ENCODE results near the gene SLC4A2.

Gene SLC4A2

DNA sequence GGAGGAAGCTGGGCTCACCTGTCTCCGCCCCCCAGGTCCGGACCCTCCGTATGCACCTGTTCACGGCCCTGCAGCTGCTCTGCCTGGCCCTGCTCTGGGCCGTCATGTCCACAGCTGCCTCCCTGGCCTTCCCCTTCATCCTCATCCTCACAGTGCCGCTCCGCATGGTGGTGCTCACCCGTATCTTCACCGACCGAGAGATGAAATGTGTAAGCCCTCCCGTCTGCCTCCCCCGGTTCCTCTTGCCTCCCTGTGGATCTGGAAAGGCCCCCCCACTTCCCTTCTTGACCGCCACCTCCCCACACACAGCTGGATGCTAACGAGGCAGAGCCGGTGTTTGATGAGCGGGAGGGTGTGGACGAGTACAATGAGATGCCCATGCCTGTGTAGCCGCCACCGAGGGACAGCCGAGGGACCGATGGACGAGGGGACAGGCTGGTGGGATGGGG, 16.6 kb downstream of the SLC4A2 start:
- FAIRE-seq, result no peak
- DNase-seq (ENCODE audit: insufficient read length, low spot score), result no peak
- TF ChIP-seq SPI1 (IDR thresholded peaks at IDR 0.05; ENCODE audit: low read depth, low read length) (no peak), POLR2AphosphoS5 (IDR thresholded peaks at IDR 0.05; ENCODE audit: low read depth, low read length) (no peak), PAX5 (IDR thresholded peaks at IDR 0.05; ENCODE audit: insufficient read depth, low read length, severe bottlenecking) (no peak), POU2F2 (IDR thresholded peaks at IDR 0.05; ENCODE audit: low read depth, low read length) (no peak), POLR2A (IDR thresholded peaks at IDR 0.05; ENCODE audit: low read depth, low read length) (no peak), TAF1 (IDR thresholded peaks at IDR 0.05; ENCODE audit: low read depth, low read length) (no peak)

DNA sequence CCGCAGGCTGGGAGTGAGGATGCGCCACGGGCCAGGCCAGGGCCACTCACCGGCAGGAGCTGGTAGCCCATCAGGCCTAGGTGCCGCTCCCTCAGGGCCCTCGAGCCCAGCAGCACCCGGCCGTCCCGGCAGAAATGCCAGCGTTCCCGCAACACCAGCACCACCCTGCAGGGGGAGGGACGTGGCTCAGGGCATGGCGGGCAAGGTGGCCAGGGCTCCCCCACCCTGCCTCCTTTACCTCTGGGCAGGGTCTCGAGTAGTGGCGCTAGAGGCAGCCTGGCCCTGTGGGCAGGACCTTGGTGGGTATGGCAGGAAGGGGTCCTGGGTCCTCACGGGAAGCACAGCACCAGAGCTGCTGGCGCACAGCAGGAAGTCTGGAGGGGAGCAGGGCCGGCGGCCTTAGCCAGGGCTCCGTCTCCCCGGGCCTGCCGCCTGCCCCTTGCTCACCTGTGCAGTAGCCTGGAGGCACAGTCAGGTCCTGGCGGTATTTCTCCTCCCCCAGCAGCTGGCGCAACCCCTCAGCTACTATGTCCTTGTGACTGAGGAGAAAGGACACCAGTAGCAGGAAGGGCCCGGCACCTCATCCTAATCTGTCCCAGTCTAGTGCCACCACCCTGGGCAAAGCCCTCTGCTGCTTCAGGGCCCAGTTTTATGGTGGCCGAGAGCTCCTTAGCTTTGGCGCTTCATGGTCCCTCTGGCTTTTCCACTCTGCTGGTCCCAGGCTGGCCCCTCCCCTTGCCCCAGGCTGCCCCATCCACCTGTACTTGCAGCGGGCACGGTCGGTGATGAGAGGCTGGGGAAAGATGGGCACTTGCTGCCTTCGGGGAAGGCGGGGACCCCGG, 17.7 kb downstream of the SLC4A2 start:
- TF ChIP-seq SPI1 (IDR thresholded peaks at IDR 0.05; ENCODE audit: low read depth, low read length) (no peak), PAX5 (IDR thresholded peaks at IDR 0.05; ENCODE audit: insufficient read depth, low read length, severe bottlenecking) (no peak), POLR2AphosphoS5 (IDR thresholded peaks at IDR 0.05; ENCODE audit: low read depth, low read length) (0 out of 2 replicates have a peak, but pooled peaks have one; percentile 25), POU2F2 (IDR thresholded peaks at IDR 0.05; ENCODE audit: low read depth, low read length) (no peak)
- FAIRE-seq (no peak), DNase-seq (ENCODE audit: insufficient read length, low spot score) (no peak)

DNA sequence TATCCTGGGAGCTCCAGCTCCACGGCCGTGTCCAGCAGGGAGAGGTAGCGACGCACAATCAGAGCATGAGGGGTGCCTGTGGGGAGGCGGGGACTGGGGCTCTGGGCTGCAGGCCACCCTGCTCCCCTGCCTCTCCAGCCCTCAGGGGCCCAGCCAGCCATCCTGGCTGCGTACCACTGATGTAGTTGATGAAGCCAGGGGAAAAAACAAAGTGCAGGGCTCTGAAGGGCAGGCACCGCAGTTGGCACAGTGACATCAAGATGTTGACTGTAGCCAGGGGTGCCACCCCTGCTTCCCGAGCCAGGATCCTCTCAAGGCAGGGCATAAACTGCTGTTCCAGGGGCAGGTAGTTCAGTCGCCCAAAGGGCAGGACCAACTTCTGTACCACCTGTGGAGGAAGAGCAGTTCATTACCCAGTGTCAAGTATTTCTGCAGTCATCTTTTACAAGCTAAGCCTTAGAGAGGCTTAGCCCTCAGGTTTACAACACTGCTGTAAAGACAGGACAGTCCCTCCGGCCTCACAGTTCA, 18.4 kb downstream of the SLC4A2 start:
- TF ChIP-seq POLR2A (IDR thresholded peaks at IDR 0.05; ENCODE audit: low read depth, low read length) (no peak), TAF1 (IDR thresholded peaks at IDR 0.05; ENCODE audit: low read depth, low read length) (no peak), POU2F2 (IDR thresholded peaks at IDR 0.05; ENCODE audit: low read depth, low read length) (no peak), PAX5 (IDR thresholded peaks at IDR 0.05; ENCODE audit: insufficient read depth, low read length, severe bottlenecking) (no peak), SPI1 (IDR thresholded peaks at IDR 0.05; ENCODE audit: low read depth, low read length) (no peak)
- no peak for FAIRE-seq
- DNase-seq (ENCODE audit: insufficient read length, low spot score), result no peak

DNA sequence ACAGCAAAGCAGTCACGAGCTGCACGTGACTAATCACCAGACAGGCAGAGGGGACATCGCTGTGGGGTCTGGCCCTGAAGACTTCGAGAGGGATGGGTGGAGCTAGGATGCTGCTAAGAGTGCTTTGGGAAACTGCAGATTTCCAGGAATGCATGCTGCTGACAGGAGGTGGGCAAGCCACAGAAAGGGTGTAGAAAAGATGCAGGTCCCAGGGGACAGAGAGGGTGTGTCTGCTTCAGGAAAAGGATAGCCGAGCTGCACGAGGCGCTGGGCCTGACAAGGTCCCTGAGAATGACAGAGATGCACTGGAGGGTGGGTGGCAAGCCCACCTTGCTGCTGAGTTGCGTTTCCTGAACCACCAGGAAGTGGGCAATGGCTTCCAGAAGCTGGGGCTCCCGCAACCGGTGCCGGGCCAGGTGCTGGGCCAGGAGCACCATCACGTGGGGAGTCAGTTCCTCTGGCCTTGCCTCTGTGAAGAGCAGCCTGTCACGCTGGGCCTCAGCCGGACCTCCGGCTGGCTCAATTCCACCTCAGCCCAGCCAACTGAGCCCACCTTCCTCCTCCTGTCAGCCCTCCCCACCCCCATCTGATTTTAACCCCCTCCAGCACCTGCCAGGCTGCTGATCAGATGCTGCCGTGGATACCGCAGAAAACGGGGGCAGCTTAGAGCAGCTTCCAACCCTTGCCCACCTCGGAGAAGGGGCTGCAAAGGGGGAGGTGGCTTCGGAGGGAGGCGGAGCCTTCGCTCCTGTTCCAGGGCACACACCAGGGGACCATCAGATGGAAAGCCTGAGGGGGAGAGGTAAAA, 19.0 kb downstream of the SLC4A2 start:
- DNase-seq (ENCODE audit: insufficient read length, low spot score) (no peak), FAIRE-seq (no peak)
- TF ChIP-seq POLR2AphosphoS5 (IDR thresholded peaks at IDR 0.05; ENCODE audit: low read depth, low read length) (no peak), PAX5 (IDR thresholded peaks at IDR 0.05; ENCODE audit: insufficient read depth, low read length, severe bottlenecking) (no peak), POU2F2 (IDR thresholded peaks at IDR 0.05; ENCODE audit: low read depth, low read length) (no peak), TAF1 (IDR thresholded peaks at IDR 0.05; ENCODE audit: low read depth, low read length) (no peak), POLR2A (IDR thresholded peaks at IDR 0.05; ENCODE audit: low read depth, low read length) (no peak; the same call in 1 of the 2 replicates), SPI1 (IDR thresholded peaks at IDR 0.05; ENCODE audit: low read depth, low read length) (no peak)

DNA sequence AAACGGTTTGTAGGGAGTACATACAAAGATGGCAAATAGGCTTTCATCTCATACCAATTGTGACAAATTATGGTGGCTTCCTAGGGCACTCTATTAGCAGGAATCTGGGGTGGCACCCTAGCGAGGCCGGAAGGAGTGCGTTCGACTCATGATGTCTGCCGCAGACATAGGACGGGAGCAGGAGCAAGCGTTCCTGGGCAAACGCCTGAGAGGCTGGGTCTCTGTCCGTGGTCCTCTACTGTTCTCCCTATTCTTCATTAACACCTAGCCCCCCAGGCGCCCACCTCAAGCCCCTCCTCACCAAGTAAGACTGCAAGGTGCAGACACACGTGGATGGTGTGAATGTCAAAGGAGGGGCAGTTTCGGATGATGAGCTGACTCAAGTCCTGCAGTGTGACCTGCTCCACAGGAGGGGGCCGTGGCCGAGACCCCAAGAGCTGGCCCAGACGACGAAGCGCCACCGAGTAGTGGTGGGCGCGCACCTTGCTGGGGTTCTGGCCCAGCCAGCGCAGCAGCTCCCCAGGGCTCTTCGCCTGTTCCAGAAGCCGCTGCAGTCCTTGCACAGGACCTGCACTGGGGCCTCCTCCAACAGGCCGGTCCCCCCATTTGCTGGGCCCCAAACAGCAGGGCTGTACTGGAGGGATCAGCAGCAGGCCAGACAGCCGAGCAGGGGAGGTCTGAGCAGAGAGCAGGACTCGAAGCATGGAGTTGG, 20.0 kb downstream of the SLC4A2 start:
- no peak for FAIRE-seq

GRCh38 chr7:151080067-151080521, 20.7 kb downstream of the SLC4A2 start:
- TF ChIP-seq POLR2A (IDR thresholded peaks at IDR 0.05; ENCODE audit: low read depth, low read length) (no peak), PAX5 (IDR thresholded peaks at IDR 0.05; ENCODE audit: insufficient read depth, low read length, severe bottlenecking) (no peak), POLR2AphosphoS5 (IDR thresholded peaks at IDR 0.05; ENCODE audit: low read depth, low read length) (0 out of 2 replicates have a peak, but pooled peaks have one; percentile 5)
- DNase-seq (ENCODE audit: insufficient read length, low spot score), result no peak
- FAIRE-seq, result no peak

More for the DNA sequence above, 20.0 kb downstream of the SLC4A2 start:
- TF ChIP-seq TAF1 (IDR thresholded peaks at IDR 0.05; ENCODE audit: low read depth, low read length) (no peak), SPI1 (IDR thresholded peaks at IDR 0.05; ENCODE audit: low read depth, low read length) (no peak), POLR2A (IDR thresholded peaks at IDR 0.05; ENCODE audit: low read depth, low read length) (no peak), PAX5 (IDR thresholded peaks at IDR 0.05; ENCODE audit: insufficient read depth, low read length, severe bottlenecking) (no peak), POU2F2 (IDR thresholded peaks at IDR 0.05; ENCODE audit: low read depth, low read length) (no peak), POLR2AphosphoS5 (IDR thresholded peaks at IDR 0.05; ENCODE audit: low read depth, low read length) (no peak)
- no peak for DNase-seq (ENCODE audit: insufficient read length, low spot score)

DNA sequence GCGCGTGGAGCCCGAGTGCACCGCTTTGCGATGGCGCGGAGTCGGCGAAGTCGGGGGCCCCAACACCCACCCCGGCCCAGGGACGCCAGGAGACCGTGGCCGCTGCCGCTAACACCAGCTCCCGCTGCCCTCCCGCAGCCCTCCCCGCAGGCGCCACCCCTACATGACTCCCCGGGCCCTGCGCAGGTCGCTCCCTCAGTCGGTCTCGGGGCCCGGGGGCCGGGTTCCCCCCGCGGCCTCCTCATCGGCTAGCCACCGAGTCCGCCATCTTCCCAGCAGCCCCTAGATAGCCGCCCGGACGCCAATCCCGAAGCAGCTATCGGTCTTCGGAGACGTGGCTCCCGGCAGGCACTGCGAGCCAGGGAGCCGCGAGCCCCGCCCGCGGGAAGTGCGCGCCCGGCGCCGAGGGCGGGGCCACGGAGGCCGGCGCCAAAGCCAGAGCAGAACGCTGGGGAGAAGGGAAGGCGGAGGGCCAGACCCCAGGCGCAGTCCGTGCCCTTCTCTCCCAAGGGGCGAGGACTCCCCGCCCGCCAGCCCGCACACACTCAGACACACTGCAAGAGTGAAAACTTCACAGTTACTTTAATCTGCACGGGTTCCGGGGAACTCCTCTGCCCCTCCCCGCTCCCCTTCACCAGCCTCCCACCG, 21.3 kb downstream of the SLC4A2 start, which contains the start of gene FASTK:
FASTK (minus strand) TSS at position 288 of the 648 bp plus-strand sequence; CDS start at position 245, 43 bp downstream.
- peak; percentile 89 for TF ChIP-seq TAF1 (IDR thresholded peaks at IDR 0.05; ENCODE audit: low read depth, low read length)
- TF ChIP-seq POLR2A (IDR thresholded peaks at IDR 0.05; ENCODE audit: low read depth, low read length), result peak; percentile 84
- peak; percentile 81 for TF ChIP-seq POLR2AphosphoS5 (IDR thresholded peaks at IDR 0.05; ENCODE audit: low read depth, low read length)
- TF ChIP-seq POU2F2 (IDR thresholded peaks at IDR 0.05; ENCODE audit: low read depth, low read length), result no peak; the same call in 1 of the 2 replicates
- DNase-seq (ENCODE audit: insufficient read length, low spot score), result peak; percentile 98
- FAIRE-seq, result peak; percentile 90
